ENCODE results near the gene TLR8.

Gene TLR8

DNA sequence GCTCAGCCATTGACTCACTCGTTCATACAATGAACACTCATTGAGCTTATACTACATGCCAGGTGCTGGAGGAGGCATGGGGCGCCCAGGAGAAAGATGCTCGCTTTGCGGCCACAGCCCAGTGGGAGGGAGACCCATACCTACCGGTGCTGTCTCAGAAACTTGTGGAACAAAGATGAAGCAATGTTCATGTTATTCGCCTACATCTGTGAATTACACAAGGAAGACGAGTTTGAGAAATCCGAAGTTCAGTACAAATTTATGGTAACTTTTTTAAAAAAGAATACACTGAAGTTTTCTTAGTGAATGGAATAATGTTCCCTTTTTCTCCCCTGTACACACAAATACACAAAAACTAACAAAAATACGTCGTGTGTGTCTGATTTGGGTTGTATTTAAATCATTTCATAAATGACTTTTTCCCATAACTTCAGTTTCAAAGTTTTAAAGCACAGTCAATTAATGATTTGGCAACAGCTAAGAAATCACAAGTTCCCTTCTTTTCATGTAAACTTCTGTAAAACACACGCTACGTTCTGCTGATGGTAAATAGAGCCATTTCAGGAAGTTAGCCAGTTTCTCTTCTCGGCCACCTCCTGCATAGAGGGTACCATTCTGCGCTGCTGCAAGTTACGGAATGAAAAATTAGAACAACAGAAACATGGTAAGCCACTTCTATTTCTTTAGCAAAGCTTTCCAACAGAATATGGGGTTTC is at the start of gene TLR8:
TSS of gene TLR8 (plus strand) at position 575 of the 716 bp plus-strand sequence. CDS start at position 662, 87 bp downstream.
- DNase-seq (ENCODE audit: low read depth in 2 of 2): no peak
- TF ChIP-seq, protein P1, sequence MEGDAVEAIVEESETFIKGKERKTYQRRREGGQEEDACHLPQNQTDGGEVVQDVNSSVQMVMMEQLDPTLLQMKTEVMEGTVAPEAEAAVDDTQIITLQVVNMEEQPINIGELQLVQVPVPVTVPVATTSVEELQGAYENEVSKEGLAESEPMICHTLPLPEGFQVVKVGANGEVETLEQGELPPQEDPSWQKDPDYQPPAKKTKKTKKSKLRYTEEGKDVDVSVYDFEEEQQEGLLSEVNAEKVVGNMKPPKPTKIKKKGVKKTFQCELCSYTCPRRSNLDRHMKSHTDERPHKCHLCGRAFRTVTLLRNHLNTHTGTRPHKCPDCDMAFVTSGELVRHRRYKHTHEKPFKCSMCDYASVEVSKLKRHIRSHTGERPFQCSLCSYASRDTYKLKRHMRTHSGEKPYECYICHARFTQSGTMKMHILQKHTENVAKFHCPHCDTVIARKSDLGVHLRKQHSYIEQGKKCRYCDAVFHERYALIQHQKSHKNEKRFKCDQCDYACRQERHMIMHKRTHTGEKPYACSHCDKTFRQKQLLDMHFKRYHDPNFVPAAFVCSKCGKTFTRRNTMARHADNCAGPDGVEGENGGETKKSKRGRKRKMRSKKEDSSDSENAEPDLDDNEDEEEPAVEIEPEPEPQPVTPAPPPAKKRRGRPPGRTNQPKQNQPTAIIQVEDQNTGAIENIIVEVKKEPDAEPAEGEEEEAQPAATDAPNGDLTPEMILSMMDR (IDR thresholded peaks at IDR 0.05; ENCODE audit: low read depth, low read length): no peak
- H3K4me3 ChIP-seq (replicated peaks in 1 of 2; ENCODE audit: low read depth in 2 of 2, low read length in 2 of 2): no peak within 1 kb of the TSS

DNA sequence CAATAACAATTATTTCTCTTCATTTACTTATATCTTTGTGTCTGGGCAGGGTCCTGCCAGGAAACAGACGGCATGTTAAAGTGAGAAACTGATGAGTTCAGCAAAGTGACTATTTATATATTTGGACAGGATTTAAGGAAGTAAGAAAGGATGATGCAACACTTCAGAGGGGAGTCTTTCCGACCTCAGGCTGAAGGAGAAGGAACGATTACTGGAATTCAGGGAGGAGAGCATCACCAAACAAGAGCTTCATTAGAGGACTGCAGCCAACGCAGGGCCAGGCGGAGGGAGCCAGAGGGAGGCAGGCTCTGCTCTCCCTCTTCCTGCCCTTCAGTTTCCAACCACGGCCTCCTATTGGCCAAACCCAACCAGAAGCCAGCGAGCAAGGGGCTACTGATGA is 41.1 kb upstream of the TLR8 start:
- peak; percentile 3 to 41 for DNase-seq (ENCODE audit: low read depth in 2 of 2)
- TF ChIP-seq, protein P1 (IDR thresholded peaks at IDR 0.05; ENCODE audit: low read depth, low read length): no peak

DNA sequence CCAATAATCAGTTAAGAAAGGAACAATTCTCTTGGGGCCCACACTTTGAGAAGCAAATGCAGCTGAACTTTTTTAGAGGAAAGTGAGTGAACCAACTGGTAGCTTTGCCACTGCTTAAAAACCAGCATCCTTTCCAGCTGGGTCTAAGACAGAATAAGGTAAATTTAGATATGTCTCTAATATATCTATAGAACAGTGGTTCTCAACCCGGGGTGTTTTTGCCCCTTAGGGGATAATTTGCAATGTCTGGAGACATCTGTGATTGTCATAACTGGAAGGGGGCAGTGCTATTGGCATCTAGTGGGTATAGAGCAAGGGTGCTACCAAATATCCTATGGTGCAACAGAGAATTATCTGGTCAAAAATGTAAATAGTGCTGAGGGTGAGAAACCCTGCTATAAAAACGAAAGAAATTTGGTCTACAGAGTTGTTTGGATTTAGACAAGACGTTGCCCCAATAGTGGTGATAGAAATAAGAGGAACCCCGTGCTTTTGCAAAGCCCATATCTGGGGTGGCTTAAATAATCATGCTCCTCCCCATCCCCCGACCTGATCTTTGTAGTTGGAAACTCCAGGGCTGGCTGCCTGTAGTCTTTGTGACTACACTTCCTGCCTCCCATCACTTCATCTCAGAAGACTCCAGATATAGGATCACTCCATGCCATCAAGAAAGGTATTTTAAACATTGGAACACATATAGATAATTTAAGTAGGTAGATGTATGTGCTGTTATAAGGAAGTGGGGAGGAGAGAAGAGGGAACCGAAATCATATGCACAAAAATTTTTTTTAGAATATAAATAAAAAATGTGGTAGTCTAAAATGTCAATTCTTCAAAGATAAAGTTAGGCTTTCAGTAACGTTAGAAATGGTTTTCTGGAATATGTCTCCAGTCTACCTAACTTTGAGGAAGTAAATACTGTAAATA is 39.7 kb upstream of the TLR8 start, which contains the start of gene TLR7:
TSS of gene TLR7 (plus strand) at position 622 of the 927 bp plus-strand sequence. CDS start 507 bp downstream, outside the sequence.
- no peak for DNase-seq (ENCODE audit: low read depth in 2 of 2)
- H3K4me3 ChIP-seq (replicated peaks in 1 of 2; ENCODE audit: low read depth in 2 of 2, low read length in 2 of 2): no peak within 1 kb of the TSS
- TF ChIP-seq, protein P1 (IDR thresholded peaks at IDR 0.05; ENCODE audit: low read depth, low read length): no peak

More for the DNA sequence above, 41.1 kb upstream of the TLR8 start:
- no peak overlapping the region for H3K4me3 ChIP-seq (replicated peaks in 1 of 2; ENCODE audit: low read depth in 2 of 2, low read length in 2 of 2)

DNA sequence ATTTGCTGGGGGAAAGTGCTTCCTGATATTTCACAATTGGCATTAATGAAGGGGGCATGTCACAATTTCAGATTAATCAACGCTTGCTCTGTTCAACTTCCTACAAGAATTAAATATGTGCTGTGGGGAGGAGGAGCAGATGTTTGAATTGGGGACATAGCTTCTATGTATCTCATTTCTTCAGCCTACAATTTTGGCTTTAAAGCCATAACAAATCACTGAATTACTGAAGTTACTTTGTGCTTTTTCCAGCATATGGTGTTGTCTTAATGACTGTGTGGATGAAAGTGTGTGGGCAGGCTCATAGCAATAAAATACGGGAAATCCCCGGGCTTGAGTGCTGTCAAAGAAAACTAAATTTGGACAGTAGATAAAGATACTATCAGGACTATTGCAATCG is 38.7 kb upstream of the TLR8 start:
- H3K4me3 ChIP-seq (replicated peaks in 1 of 2; ENCODE audit: low read depth in 2 of 2, low read length in 2 of 2): no peak overlapping the region
- peak in 1 of 2 donors; percentile 1 for DNase-seq (ENCODE audit: low read depth in 2 of 2)
- TF ChIP-seq, protein P1 (IDR thresholded peaks at IDR 0.05; ENCODE audit: low read depth, low read length): no peak

DNA sequence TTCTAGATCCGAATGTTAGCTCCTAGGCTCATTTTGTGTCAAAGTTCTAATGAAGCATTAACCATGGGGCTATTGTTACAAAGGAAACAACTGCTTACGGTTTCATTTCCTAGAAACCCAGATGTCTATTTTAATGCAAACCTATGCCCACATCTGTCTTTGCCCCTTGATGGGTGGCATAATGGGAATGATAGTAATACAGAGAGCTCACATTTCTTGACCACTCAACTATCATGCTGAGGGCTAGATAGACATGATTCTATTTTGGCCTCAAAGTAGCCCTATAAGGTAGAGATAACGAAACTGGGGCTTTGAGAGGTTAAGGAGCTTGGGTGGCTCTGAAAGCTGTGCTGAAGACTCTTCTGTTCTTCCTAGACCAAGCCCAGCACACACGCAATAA is 37.7 kb upstream of the TLR8 start:
- no peak for DNase-seq (ENCODE audit: low read depth in 2 of 2)
- no peak overlapping the region for H3K4me3 ChIP-seq (replicated peaks in 1 of 2; ENCODE audit: low read depth in 2 of 2, low read length in 2 of 2)
- TF ChIP-seq, protein P1 (IDR thresholded peaks at IDR 0.05; ENCODE audit: low read depth, low read length): no peak

DNA sequence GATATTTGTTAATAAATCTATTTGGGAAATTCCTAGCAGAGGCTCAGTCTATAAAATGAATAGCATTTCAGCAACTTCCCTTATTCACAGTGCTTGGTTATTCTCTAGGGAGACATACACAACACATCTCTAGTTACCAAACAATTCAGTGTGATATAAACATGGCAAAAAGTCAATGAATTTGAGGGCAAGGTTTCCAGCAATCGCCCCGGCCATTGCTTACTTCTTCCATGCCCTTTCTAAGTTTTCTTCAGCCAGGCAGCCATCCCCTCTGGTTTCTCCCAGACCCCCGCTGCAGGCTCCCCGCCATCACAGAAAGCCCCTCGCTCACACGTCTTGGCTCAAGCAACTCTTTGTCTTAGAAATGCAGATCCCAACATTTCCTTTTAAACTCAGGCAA is 35.2 kb upstream of the TLR8 start:
- H3K4me3 ChIP-seq (replicated peaks in 1 of 2; ENCODE audit: low read depth in 2 of 2, low read length in 2 of 2): no peak overlapping the region
- no peak for DNase-seq (ENCODE audit: low read depth in 2 of 2)
- TF ChIP-seq, protein P1 (IDR thresholded peaks at IDR 0.05; ENCODE audit: low read depth, low read length): no peak
